D341Med (cell line): ENCODE results near the gene GBA3.

Experiments
- DNase-seq: peaks from one replicate; pipeline ENCODE4 v3.0.0; 2012; ENCODE audit warnings: low spot score

The GBA3 gene

GRCh38 chr4:22692736-22693135 lies at the start of gene GBA3:
Gene GBA3, plus strand, starts transcription at chr4:22692937.
- DNase-seq, result no peak

- DNase-seq, result no peak
Measured at GRCh38 chr4:22643952-22644351, 48.8 kb upstream of the GBA3 start.

- no peak for DNase-seq
Measured at GRCh38 chr4:22645481-22646182, 47.1 kb upstream of the GBA3 start.

- no peak for DNase-seq
Measured at GRCh38 chr4:22648996-22649395, 43.7 kb upstream of the GBA3 start.

GRCh38 chr4:22650771-22651170 lies 42.0 kb upstream of the GBA3 start:
- no peak for DNase-seq

GRCh38 chr4:22653752-22654151 lies 39.0 kb upstream of the GBA3 start:
- DNase-seq, result no peak

GRCh38 chr4:22661443-22661842 lies 31.3 kb upstream of the GBA3 start:
- no peak for DNase-seq

GRCh38 chr4:22667332-22667940 lies 25.3 kb upstream of the GBA3 start:
- DNase-seq, result no peak

GRCh38 chr4:22668301-22668700 lies 24.4 kb upstream of the GBA3 start:
- no peak for DNase-seq

- DNase-seq, result no peak
Measured at GRCh38 chr4:22668702-22669101, 24.0 kb upstream of the GBA3 start.

- DNase-seq, result no peak
Measured at GRCh38 chr4:22670956-22671355, 21.8 kb upstream of the GBA3 start.

GRCh38 chr4:22672519-22672918 lies 20.2 kb upstream of the GBA3 start:
- DNase-seq, result no peak

- DNase-seq, result no peak
Measured at GRCh38 chr4:22672944-22673343, 19.8 kb upstream of the GBA3 start.

GRCh38 chr4:22674700-22675099 lies 18.0 kb upstream of the GBA3 start:
- no peak for DNase-seq

- DNase-seq, result no peak
Measured at GRCh38 chr4:22676063-22676462, 16.7 kb upstream of the GBA3 start.

GRCh38 chr4:22677780-22678179 lies 15.0 kb upstream of the GBA3 start:
- DNase-seq, result no peak

GRCh38 chr4:22678940-22679854 lies 13.5 kb upstream of the GBA3 start:
- DNase-seq, result no peak

GRCh38 chr4:22680065-22680642 lies 12.6 kb upstream of the GBA3 start:
- no peak for DNase-seq

- DNase-seq, result no peak
Measured at GRCh38 chr4:22683726-22684125, 9.0 kb upstream of the GBA3 start.

- DNase-seq, result no peak
Measured at GRCh38 chr4:22686141-22686540, 6.6 kb upstream of the GBA3 start.

- DNase-seq, result no peak
Measured at GRCh38 chr4:22688236-22688635, 4.5 kb upstream of the GBA3 start.

- DNase-seq, result no peak
Measured at GRCh38 chr4:22689428-22689827, 3.3 kb upstream of the GBA3 start.

- no peak for DNase-seq
Measured at GRCh38 chr4:22695029-22695428, 2.3 kb downstream of the GBA3 start.
